ENCODE data around the gene PHF3.
"Not testable (repeated sequence)": the region's sequence is repeated elsewhere in the genome, so short reads cannot be mapped to it uniquely, and the experiment has no call there.

The PHF3 gene

DNA sequence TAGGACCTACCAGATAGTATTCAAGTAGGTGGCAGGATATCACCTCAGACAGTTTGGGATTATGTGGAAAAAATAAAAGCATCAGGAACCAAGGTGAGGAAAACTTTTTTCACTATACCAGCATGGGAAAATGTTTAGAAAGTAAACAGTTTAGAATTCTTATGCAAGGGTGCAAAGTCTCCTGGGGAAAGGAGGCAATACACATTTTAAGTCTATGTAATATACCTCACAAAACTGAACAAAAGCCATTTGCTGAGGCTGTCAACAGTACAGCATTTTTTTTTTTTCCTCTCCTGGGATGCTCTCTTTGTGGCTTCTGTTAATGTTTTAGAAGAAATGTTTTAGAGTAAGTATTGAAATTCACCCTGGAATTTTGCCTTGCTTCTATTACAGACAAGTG is 73.5 kb downstream of the PHF3 start:
- DNase-seq = no peak

DNA sequence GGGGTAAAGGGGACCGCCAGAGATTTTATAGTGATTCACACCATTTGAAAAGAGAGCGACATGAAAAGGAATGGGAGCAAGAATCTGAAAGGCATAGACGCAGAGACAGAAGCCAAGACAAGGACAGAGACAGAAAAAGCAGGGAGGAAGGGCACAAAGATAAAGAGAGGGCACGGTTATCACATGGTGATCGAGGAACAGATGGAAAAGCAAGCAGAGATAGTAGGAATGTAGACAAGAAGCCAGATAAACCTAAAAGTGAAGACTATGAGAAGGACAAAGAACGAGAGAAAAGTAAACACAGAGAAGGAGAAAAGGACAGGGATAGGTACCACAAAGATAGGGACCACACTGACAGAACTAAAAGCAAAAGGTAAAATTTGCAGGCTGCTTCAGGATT is 77.7 kb downstream of the PHF3 start:
- no peak for DNase-seq

DNA sequence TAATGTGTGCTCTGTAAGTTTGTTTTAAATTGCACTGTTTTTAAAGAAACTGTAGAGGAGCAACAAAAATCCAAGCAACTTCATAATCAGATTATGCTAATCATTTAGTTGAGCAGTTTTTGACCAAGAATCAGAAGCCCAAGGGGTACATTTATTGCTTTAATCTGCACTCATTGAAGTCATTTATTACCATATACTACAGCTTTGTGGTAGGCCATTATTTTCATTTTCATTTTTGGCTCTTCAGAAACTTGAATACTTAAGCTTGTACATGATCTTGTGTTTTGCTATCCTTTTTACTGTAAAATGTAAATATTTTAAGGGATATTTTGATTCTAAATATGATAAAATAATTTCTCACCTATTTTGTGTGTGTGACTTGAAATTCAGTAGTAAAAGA is 78.5 kb downstream of the PHF3 start:
- no peak for DNase-seq

DNA sequence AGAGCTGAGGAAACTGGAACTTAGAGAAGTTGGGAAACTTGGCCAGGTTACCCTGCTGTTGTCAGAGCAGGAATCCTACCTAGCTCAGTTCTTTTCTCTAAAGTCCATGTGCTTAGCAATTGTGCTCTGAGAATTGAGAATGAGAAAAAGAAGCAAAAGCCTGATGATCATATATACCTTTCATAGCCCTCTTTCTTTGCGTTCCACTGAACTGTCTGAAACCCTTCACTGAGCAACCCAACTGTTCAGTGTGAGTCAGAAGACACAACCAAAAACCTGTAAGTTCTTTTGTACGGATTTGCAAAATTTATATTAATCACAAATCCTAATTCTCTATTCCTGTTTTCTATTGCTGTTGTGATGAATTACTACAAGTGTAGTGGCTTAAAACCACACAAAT is 80.6 kb downstream of the PHF3 start:
- DNase-seq = no peak

DNA sequence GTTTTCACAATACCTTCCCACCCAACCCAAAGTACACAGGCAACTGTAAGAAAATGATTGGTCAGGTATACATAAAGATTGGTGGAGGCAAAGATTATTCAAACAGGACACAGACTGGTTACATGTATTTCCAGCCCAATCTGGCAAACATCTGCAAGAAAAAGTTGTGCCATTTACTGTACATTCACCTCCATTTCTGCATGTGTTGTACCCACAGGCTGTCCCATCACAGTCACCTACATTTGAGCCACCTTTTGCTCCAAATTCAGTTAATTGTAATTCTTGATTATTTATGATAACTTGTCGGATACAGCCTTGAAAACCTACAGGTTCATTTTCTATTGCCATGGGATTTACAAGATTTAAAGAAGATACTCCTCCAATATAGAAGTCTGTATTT is 85.6 kb downstream of the PHF3 start:
- DNase-seq = no peak

DNA sequence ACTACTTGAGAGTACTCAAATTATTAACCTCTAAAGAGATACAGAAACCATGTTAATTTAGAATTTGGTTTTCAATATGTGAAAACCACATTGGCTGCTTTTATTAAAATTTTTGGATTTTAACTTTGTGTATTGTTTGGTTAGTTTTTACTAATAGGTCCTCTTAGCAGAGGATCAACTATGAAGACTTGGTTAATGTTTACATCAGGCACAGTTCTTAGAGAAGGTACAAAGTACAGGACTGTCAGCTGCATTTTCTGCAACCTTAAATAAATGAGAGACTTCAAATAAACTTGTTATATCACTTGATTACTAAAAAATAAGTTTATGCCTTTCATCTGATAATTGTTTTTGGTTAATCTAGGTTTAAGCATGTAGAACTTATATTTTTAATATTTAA is 89.1 kb downstream of the PHF3 start:
- no peak for DNase-seq

DNA sequence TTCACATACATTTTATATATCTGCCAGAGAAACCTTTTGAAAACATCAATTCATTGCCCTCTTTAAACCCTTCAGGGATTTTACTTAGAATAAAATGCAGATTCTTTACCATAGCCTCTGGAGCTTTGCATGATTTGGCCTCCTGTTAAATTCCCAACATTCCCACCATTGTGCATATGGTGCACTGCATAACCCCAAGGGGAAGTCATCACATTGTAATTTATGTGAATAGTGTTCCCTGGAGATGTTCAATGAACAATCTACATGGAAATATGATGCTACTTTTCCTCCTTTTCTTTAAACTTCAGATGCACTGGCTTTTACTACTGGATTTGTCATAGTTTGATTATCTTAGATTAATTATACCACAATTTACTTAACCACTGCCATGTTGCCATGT is 94.7 kb downstream of the PHF3 start:
- no peak for DNase-seq

DNA sequence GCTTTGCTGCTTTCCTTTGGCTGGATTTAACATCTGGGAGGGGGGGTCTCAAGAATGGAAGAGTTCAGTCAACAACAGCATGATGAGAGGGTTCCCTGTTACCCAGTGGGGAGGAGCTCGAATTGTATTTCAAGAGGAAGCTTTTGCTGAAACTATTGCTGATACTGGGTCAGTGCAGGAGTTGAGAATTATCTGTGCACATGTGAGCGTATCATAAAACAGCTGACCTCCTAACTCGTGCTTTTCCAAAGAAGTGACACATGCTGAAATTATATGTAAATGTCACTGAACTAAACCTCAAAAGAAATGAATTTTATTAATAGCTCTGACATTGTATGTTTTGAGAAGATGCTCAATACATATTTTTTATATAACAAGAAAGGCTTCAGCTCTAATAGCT is 96.3 kb downstream of the PHF3 start:
- no peak for DNase-seq

DNA sequence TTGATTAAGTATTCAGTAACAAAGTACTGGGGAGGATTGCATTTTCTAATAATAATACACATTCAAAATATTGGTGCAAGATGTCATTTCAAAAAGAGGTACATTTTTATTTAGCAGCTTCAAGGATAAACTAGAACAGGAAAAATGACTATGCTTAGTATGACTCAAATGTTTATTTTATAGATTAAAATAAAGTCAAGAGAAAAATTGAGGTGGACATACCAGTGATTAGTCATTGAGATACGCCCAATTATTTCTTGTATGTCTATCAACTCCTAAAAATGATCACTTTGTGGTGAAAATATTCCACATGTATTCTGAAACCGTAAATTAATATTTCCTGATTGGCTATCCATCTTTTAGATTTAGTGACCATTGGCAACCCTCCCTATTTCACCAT is 96.7 kb downstream of the PHF3 start:
- no peak for DNase-seq

DNA sequence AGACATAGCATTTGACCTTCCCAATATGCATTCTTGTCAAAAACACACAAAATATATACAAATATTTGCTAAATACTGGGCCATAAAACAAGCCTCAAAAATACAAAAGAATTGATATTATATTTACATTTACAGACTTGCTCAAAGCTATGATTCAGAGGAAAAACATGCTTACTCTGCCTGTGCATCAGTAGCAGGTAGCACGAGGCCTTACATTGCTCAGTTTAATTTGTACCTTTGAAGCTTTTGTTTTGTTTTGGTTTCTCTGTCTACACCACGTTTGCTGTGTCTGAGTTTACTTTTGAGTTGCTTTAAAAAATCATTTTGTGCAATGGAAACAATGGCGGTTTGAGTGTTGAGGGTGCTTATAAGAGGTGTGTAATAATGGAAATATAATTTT is 99.3 kb downstream of the PHF3 start:
- no peak for DNase-seq

DNA sequence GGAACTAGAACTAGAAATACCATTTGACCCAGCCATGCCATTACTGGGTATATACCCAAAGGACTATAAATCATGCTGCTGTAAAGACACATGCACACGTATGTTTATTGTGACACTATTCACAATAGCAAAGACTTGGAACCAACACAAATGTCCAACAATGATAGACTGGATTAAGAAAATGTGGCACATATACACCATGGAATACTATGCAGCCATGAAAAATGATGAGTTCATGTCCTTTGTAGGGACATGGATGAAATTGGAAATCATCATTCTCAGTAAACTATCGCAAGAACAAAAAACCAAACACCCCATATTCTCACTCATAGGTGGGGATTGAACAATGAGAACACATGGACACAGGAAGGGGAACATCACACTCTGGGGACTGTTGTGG is 102.6 kb downstream of the PHF3 start:
- not testable (repeated sequence) for DNase-seq

DNA sequence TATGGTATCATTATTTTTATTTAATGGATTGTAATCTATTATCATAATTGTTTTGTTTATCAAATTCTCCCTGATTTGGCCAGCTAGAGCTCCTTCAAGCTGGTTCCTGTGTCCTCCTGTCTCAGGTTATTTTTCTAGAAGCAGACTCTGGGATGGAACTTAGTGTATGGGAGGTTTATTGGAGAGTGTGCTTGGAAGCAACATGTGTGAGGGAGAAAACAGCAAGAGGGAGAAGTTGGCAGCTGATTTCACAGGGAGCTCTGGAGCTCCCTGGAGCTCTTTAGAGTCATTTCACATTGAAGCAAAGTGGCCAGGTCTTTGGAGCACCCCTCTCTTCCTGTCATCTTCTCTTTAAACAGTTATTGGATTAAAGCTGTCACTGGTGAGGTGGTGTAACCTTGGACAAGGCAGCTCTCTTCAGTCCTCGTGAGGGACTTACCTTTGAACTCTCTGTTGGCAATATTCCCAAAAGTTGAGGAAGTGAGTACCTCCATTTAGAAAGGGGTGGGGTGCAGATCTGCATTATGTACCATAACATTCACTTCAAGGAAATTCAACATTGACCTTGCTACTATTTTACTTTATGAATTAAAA is 103.6 kb downstream of the PHF3 start:
- no peak for DNase-seq

DNA sequence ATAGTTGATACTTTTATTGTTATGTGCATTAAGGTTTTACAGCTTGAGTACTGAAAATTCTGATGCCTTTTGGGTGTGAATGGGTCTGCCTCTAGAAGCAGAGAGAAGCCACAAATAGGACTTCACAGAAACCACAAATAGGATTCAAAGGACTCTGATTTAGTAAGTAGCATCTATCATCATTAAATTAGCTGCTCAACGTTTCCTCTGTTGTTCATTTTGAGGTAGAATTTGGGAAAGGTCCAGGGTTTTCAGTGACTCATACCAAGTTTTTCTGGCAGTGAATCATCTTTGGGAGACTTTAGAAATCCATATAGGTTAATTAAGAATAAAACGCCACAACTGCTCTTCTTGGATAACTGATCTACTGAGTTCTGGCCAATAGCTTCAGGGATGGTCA is 105.1 kb downstream of the PHF3 start:
- DNase-seq = no peak

DNA sequence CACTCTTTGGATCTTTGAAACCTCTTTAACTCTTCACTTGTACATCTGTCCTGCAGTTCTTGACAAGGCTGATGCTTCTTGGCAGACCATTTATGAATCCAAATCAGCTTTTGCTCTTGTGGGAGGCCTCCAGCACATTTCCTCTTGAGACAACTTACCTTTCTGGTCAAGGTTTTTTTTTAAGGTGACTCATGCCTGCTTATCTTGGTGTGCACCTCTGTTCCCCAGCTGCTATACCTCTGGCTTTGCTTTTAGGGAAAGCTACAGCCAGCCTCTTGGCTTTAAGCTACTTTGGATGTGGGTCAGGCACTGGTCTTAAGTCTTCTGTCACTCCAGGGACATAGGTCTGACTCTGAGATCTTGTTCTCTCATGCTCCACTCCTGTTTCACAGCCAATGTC is 106.5 kb downstream of the PHF3 start:
- DNase-seq = no peak

DNA sequence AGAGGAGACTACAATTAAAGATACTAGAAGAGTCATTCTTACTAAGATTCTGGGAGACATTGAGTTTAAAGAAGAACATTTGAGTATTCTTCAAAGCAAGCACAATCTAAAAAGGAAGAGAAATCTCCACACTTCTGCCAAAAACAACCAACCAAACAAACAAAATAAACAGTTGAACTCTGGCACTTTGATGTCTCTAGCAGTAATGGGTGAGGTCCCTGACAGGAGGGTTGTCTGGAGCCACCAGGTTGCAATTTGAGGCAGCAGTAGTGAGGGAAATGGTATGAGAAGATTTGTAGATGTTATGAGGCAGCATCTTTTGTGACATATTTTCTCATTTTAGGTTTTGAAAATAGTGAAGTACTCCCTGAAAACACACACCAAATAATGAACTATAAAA is 108.1 kb downstream of the PHF3 start:
- DNase-seq = no peak

DNA sequence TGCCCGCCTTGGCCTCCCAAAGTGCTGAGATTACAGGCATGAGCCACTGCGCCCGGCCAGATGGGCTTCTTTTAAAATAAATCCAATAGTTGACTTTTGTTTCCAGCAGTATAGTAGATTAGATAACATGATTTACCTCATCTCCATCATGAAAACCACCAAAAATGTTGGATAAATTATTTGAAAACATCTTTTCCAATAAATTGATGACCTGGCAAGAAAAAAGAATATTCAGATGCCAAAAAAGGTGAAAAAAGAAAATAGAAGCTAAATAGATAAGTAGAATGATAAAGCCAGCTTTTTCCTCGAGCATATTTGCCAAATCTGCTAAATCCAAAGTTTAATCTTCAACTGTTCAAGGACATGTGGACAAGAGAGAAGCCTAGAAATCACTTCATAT is 109.2 kb downstream of the PHF3 start:
- DNase-seq = no peak

DNA sequence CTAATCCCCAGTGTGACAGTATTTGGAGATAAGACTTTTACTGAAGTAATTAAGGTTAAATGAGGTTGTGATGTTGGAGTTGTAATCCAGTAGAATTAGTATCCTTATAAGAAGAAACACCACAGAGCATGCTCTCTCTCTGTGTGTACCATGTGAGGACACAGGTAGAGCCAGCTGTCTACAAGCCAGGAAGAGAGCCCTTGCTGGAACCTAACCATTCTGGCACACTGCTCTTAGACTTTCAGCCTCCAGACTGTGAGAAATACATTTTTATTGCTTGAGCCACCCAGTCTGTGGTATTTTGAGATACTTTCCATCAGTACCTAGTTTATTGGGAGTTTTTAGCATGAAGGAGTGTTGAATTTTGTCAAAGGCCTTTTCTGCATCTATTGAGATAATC is 110.2 kb downstream of the PHF3 start:
- no peak for DNase-seq

DNA sequence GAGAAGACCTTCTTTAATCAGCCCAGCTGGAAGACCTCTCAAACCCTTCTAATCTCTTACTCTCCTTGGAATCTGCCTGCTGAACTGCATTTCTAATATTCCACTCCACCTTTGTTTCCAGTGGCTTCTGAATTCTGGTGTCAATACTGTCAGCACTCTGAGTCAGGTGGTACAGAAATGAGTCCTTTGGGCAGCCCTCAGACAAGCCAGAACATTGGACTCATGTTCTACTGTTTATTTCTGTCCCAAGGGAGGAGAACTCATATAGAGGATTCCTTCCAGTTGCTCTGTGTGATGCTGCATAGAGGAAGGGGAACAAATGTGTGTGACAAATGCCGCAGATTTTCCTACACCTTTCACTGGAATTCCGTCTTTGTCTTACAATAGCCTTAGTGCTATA is 114.8 kb downstream of the PHF3 start:
- DNase-seq = no peak

DNA sequence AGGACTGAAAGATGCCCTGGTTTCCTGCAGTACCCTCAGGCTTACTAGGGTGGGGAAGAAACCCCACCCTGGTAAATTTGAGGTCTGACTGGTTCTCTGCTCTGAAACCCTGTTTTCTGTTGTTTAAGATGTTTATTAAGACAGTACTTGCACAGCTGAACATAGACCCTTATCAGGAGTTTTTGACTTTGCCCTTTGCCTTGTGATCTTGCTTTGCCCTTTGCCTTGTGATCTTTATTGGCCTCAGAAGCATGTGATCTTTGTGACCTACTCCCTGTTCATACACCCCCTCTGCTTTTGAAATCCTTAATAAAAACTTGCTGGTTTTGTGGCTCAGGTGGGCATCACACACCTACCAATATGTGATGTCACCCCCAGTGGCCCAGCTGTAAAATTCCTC is 121.7 kb downstream of the PHF3 start:
- not testable (repeated sequence) for DNase-seq

DNA sequence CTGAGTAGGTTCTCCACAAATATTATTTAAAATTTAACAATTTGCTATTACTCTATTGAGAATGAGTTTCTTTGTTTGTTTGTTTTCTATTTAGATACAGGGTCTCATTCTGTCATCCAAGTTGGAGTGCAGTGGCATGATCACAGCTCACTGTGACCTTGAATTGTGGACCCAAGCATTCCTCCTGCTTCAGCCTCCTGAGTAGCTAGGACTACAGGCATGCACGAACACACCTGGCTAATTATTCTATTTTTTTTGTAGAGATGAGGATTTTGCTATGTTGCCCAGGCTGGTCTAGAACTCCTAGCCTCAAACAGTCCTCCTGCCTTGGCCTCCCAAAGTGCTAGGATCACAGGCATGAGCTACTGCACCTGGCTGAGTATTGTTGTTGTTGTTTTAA is 122.2 kb downstream of the PHF3 start:
- DNase-seq = no peak

DNA sequence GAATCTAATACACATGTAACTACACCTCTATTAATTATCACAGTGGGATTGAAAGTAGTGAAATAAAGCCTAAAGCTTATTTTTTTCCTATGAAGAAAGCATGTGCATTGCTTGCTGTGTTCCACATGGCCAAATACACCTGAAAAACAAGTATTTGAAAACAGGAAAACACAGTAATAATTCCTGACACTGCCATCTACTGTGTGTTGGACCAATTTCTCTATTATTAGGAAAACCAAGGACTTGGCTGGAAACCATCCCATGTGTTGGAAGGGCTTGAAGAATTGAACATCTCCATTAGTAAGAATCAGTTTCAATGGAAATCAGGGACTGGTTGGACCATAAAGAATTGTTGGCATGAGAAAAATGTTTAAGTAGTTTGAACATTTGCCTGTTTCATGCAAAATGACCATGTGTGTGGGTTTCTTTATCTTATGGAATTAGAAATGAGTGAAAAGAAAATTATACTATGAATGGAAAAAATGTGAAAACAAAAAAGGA is 124.1 kb downstream of the PHF3 start:
- DNase-seq = no peak

DNA sequence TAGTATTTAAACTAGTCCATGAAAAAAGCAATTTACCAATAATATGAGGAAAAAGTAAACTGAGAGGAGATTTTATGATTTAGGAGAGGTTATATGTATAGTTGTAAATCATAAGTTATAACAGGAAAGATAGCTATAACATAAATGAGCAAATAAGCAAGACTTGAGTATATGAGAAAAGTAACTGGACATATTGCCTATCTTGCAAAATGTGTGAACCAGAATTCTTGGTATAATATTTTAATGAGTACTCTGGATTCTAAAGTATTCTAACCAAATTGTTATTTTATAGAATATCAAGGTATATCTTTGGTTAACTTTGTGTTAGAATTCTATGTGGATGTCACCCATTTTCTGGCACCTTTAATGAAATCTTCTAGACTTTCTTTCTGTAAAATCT is 124.6 kb downstream of the PHF3 start:
- DNase-seq = no peak

DNA sequence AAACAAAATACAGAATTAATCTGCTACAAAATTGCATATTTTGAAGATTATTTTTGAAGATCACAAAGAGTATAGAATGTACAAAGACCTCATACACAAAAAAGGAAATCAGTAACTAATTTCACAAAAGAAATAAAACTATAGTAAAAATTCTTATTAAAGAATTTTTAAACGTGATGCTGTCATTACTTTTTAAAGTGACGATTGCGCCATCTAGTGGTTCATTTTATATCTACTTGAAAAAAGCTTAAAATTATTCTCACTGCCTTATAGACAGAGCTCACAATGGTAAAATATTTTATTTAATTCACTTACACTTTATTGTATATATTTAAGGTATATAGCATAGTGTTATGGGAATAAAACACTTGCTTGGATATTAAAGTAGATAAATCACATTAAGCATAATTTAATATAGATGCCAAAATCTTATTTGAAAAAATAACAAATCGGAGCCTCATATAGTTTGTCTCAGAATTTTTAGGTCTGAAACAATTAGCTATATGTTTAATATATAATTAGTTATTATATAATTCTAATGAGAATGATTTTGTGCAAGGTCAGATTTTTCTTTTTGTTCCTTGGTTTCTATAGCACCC is 128.8 kb downstream of the PHF3 start:
- peak; percentile 1 to 29 for DNase-seq

All from NCI-H2081 (cell line).